Neuron (in vitro differentiated cells): Measurements from ENCODE around the gene GATM.
"Not testable (repeated sequence)": the region's sequence is repeated elsewhere in the genome, so short reads cannot be mapped to it uniquely, and the experiment has no call there.

ENCODE experiments used
- H2AFZ ChIP-seq: one replicate; pipeline ENCODE4 v1.6.1; 2013; ENCODE audit warnings: low read depth, mild to moderate bottlenecking, inconsistent platforms, low read length, moderate library complexity
- H3K27me3 ChIP-seq: one replicate; pipeline ENCODE4 v1.6.1; 2013; ENCODE audit warnings: low read length; ENCODE audit not compliant: insufficient read depth
- H3K36me3 ChIP-seq: one replicate; pipeline ENCODE4 v1.6.1; 2013; ENCODE audit warnings: low read length; ENCODE audit not compliant: insufficient read depth
- H3K4me1 ChIP-seq: one replicate; pipeline ENCODE4 v1.6.1; 2013; ENCODE audit warnings: low read length; ENCODE audit not compliant: insufficient read depth
- H3K4me3 ChIP-seq: 2 replicates; pipeline ENCODE4 v1.5.1; 2013; ENCODE audit warnings: mild to moderate bottlenecking, low read length, moderate library complexity
- H3K9me3 ChIP-seq: one replicate; pipeline ENCODE4 v1.6.1; 2013; ENCODE audit warnings: low read length

The GATM gene

DNA sequence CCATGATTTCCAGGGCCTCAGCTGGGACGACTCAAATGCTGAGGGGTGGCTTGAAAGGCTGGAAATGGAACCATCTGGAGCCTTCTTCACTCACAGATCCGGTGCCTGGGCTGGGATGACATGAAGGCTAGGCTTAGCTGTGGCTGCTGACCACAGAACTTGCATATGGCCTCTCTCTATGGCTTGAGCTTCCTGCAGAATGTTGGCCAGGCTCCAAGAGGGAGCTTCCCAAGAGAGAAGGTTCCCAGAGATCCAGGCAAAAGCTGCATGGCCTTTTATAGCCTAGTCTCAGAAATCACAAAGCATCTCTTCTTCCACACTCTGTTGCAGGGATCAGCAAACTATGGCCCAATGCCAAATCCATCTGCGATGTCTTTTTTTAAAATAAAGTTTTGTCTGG is 44.8 kb downstream of the GATM start:
- Histone ChIP-seq H2AFZ (no peak overlapping the region), H3K4me3 (no peak overlapping the region), H3K4me1 (peaks cover 8% of the 10 kb centered on the region), H3K9me3 (peaks cover 5% of the 10 kb centered on the region), H3K36me3 (no peaks in the 10 kb centered on the region), H3K27me3 (no peaks in the 10 kb centered on the region)

DNA sequence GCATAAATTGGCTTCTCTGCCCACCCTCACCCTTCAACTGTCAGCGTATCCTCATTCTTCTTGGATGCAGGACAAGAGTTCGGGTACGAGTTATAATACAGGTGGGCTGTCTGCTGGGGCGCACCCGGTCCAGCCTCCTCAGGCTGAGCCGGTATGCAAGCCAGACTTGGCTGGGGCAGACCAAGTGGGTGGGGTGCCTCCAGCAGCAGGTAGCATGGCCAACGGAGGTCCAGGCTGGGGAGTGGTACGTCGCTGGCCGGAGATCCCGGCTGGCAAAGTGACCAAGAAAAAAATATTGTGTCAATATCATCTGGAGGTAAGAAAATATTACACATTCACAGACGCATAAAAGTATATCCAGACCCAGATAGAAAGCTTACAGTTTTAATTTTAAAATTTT is 45.6 kb downstream of the GATM start:
- Histone ChIP-seq H3K9me3 (peaks cover 6% of the 10 kb centered on the region), H3K4me1 (peaks cover 15% of the 10 kb centered on the region), H3K36me3 (no peaks in the 10 kb centered on the region), H3K4me3 (no peak overlapping the region), H3K27me3 (no peaks in the 10 kb centered on the region), H2AFZ (no peak overlapping the region)

DNA sequence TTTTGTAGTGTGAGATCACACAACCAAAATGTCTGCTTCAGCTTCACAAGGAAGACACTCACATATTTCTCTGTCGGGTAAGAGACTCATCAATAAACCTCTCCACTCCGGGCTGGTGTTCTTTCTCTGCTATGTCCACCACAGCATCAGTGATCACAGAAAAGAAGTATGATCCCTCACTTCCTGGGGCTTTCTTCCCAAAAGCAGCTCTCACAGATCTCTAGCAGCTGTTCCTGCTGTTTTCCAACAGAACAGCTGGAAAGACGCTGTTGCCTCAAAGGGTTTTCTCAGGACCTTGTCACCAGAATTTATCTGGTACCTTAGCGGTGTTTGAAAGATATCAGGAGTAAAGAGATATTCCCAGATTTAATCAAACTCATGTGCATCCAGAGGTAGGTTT is 46.4 kb downstream of the GATM start:
- H3K9me3 ChIP-seq, result peaks cover 7% of the 10 kb centered on the region
- H3K4me1 ChIP-seq, result peaks cover 21% of the 10 kb centered on the region
- H3K36me3 ChIP-seq, result no peaks in the 10 kb centered on the region
- no peak overlapping the region for H2AFZ ChIP-seq
- H3K27me3 ChIP-seq, result no peaks in the 10 kb centered on the region
- H3K4me3 ChIP-seq, result no peak overlapping the region

DNA sequence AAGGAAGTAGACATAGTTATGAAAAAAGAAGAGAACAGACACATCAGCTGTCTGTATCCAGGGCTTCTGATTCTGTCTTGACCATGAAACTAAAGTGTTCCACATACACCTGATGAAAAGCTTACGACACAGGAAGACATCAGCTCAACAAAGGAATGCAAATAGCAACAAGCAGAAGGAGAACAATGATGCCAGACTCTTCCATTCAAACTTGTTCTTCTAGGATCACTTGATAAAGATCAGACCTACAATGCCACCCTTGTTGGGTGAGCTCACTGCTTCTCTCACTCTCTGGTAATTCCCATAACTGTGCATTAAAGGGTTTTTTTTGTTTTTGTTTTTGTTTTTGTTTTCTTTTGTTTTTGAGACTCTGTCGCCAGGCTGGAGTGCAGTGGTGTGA is 49.7 kb downstream of the GATM start:
- no peaks in the 10 kb centered on the region for H3K36me3 ChIP-seq
- no peak overlapping the region for H3K4me3 ChIP-seq
- H3K9me3 ChIP-seq, result peaks cover 7% of the 10 kb centered on the region
- H3K4me1 ChIP-seq, result peaks cover 36% of the 10 kb centered on the region
- no peak overlapping the region for H2AFZ ChIP-seq
- no peaks in the 10 kb centered on the region for H3K27me3 ChIP-seq

DNA sequence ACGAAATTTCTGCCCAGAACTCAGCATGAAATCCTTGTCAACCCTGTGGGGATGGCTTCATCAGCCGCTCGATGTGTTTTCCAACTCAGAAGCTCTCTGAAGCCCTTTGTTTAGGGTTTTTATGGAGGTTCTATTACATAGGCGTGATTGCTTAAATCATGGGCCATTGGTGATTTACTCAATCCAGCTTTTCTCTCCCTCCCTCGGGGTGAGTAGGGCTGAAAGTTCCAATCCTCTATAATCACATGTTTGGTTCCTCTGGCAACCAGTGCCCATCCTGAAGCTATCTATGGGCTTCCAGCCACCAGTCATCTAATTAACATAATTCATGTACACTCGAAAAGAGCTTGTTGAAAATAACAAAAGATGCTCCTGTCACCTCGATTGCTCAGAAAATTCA is 51.6 kb downstream of the GATM start:
- H3K4me1 ChIP-seq, result peaks cover 36% of the 10 kb centered on the region
- peak overlapping the region; percentile 27 for H2AFZ ChIP-seq
- peaks cover 4% of the 10 kb centered on the region for H3K9me3 ChIP-seq
- H3K36me3 ChIP-seq, result no peaks in the 10 kb centered on the region
- H3K4me3 ChIP-seq, result peak overlapping the region; percentile 14
- no peaks in the 10 kb centered on the region for H3K27me3 ChIP-seq

DNA sequence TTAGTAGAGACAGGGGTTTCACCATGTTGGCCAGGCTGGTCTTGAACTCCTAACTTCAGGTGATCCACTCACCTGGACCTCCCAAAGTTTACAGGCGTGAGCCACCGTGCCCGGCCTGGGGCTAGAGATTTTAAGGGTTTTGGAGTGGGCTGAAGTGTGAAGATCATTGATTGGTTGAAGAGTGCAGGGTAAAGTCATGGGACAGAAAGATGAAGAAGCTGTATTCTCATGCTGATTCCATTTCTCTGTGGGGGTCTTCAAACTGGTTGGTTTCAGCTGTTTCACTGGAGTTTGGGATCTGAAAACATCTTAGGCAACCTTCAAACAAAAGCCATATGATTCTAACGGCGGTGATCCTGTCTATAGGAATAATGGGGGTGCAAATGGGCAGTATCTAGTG is 52.1 kb downstream of the GATM start:
- no peaks in the 10 kb centered on the region for H3K36me3 ChIP-seq
- H2AFZ ChIP-seq, result peak overlapping the region; percentile 27
- H3K4me3 ChIP-seq, result peak overlapping the region; percentile 14
- peaks cover 36% of the 10 kb centered on the region for H3K4me1 ChIP-seq
- H3K9me3 ChIP-seq, result peaks cover 2% of the 10 kb centered on the region
- H3K27me3 ChIP-seq, result no peaks in the 10 kb centered on the region

DNA sequence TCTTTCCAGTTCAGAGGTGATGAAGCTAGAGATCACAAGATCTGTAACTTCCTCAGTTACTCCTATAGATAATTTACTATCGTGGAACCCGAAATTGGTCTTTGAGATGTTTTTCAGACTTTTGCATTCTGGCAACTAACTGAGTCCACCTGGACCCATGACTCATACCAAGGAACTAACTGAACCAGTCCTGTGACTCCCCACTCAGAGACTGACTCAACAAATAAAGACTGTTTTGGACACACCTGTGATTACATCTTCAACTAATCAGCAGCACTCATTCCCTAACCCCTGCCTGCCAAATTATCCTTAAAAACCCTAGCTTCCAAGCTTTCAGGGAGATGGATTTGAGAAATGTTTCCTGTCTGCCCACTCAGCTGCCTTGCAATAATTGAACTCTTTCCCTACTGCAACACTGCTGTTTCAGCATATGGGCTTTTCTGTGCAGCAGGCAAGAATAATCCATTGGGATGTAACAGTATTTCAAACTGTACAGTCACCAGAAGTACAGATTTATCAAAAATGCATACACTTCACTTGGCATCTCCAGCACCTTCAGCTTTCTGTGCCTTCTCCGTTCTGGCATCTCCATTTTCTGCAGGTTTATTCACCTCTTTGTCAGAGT is 57.7 kb downstream of the GATM start:
- Histone ChIP-seq H3K9me3 (no peaks in the 10 kb centered on the region), H3K4me3 (no peak overlapping the region), H3K4me1 (peaks cover 5% of the 10 kb centered on the region), H3K36me3 (no peaks in the 10 kb centered on the region), H3K27me3 (no peaks in the 10 kb centered on the region), H2AFZ (no peak overlapping the region)

DNA sequence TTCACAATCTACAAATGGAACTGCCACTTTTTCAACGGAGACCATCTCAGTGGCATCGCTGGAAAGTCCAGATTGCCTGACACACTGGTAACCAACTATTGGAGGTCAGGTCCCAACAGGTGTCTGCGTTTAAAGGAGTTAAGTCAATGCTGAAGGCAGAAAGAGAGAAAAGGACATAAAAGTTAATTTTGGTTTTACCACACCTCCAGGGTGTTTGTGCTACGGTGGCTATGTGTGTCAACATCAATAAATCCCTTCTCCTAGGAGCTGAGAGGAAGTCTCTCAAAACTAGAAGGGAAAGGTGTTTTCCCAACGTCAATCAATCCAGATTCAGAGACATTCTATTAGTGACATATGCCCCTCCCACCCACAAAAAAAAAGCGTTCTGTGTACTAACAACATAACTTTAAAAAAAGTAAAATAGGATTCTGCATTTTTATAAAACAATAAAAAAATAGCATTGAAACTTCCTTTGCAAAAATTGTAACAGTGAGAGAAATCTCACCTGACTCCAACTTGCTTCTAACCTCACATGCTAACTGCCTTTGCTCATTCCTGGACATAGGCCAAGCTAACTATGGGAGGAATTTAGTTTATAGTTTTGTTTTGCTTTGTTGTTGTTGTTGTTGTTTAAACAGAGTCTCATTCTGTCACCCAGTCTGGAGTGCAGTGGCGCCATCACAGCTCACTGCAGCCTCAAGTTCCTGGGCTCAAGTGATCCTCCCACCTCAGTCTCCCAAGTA is 58.7 kb downstream of the GATM start:
- H3K27me3 ChIP-seq, result no peaks in the 10 kb centered on the region
- no peaks in the 10 kb centered on the region for H3K9me3 ChIP-seq
- no peaks in the 10 kb centered on the region for H3K4me1 ChIP-seq
- H2AFZ ChIP-seq, result no peak overlapping the region
- no peak overlapping the region for H3K4me3 ChIP-seq
- no peaks in the 10 kb centered on the region for H3K36me3 ChIP-seq

DNA sequence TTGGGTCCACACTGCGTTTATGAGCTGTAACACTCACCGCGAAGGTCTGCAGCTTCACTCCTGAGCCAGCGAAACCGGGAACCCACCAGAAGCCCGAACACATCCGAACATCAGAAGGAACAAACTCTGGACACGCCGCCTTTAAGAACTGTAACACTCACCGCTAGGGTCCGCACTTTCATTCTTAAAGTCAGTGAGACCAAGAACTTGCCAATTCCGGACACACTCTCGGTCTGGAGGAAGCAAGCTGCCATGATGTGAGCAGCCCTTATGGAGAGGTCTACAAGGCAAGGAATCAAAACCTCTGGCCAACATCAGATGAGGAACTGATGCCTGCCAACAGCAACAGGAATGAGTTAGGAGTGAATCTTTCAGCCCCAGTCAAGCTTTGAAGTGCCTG is 63.4 kb downstream of the GATM start:
- Histone ChIP-seq H3K4me1 (peaks cover 3% of the 10 kb centered on the region), H3K4me3 (no peak overlapping the region), H3K9me3 (no peaks in the 10 kb centered on the region), H2AFZ (peak overlapping the region; percentile 24), H3K36me3 (no peaks in the 10 kb centered on the region), H3K27me3 (no peaks in the 10 kb centered on the region)

DNA sequence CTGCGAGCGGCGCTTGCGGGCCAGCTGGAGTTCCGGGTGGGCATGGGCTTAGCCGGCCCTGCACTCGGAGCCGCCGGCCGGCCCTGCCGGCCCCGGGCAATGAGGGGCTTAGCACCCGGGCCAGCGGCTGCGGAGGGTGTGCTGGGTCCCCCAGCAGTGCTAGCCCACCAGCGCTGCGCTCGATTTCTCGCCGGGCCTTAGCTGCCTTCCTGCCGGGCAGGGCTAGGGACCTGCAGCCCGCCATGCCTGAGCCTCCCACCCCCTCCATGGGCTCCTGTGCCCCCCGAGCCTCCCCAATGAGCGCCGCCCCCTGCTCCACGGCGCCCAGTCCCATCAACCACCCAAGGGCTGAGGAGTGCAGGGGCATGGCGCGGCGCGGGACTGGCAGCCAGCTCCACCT is 64.2 kb downstream of the GATM start:
- not testable (repeated sequence) for H3K4me3 ChIP-seq, H3K4me1 ChIP-seq, H3K9me3 ChIP-seq, H2AFZ ChIP-seq, H3K36me3 ChIP-seq, H3K27me3 ChIP-seq
